ENCODE data around the gene KAZN. TPM values are rescaled to one million over a fixed set of nuclear protein-coding genes. Genes with fewer than 3 reads are reported as not detected.
"Not testable (repeated sequence)": the region's sequence is repeated elsewhere in the genome, so short reads cannot be mapped to it uniquely, and the experiment has no call there.

Gene KAZN
- total RNA-seq, 1 donor from 2014 or later = 4.3 TPM

- intact Hi-C loops (cut with DNase I) = no loop called here
- no peak for ATAC-seq
- DNase-seq (ENCODE audit: missing footprints) = peak; percentile 13
Measured at GRCh38 chr1:15023976-15024375, 425.5 kb downstream of the KAZN start.

GRCh38 chr1:15026117-15026489, 427.6 kb downstream of the KAZN start:
- DNase-seq (ENCODE audit: missing footprints) (peak; percentile 4), ATAC-seq (no peak)
- intact Hi-C loops (cut with DNase I) = loop anchor here (2.0 kb wide), 1 partner anchor 101 kb away; no protein-coding TSS in a partner anchor

GRCh38 chr1:15027515-15027986, 429.1 kb downstream of the KAZN start:
- peak; percentile 70 for ATAC-seq
- DNase-seq (ENCODE audit: missing footprints) = peak; percentile 60
- intact Hi-C loops (cut with DNase I) = loop anchor here (1.0 to 2.0 kb wide), 2 partner anchors 103 to 112 kb away; no protein-coding TSS in a partner anchor

GRCh38 chr1:15028102-15028501, 429.6 kb downstream of the KAZN start:
- DNase-seq (ENCODE audit: missing footprints) (peak; percentile 70), ATAC-seq (peak; percentile 62)
- intact Hi-C loops (cut with DNase I) = no loop called here

- intact Hi-C loops (cut with DNase I) = no loop called here
- DNase-seq (ENCODE audit: missing footprints) (no peak), ATAC-seq (no peak)
Measured at GRCh38 chr1:15028616-15029015, 430.1 kb downstream of the KAZN start.

GRCh38 chr1:15029036-15029435, 430.6 kb downstream of the KAZN start:
- no peak for ATAC-seq
- DNase-seq (ENCODE audit: missing footprints) = peak; percentile 9
- intact Hi-C loops (cut with DNase I) = no loop called here

- intact Hi-C loops (cut with DNase I) = no loop called here
- DNase-seq (ENCODE audit: missing footprints) (peak; percentile 50), ATAC-seq (no peak)
Measured at GRCh38 chr1:15029786-15030185, 431.3 kb downstream of the KAZN start.

GRCh38 chr1:15031251-15031933, 432.9 kb downstream of the KAZN start:
- DNase-seq (ENCODE audit: missing footprints) (no peak), ATAC-seq (no peak)
- intact Hi-C loops (cut with DNase I) = no loop called here

- intact Hi-C loops (cut with DNase I) = no loop called here
- ATAC-seq (no peak), DNase-seq (ENCODE audit: missing footprints) (no peak)
Measured at GRCh38 chr1:15033264-15033663, 434.8 kb downstream of the KAZN start.

- ATAC-seq (no peak), DNase-seq (ENCODE audit: missing footprints) (no peak)
- intact Hi-C loops (cut with DNase I) = no loop called here
Measured at GRCh38 chr1:15034656-15035055, 436.2 kb downstream of the KAZN start.

GRCh38 chr1:15035236-15035635, 436.8 kb downstream of the KAZN start:
- intact Hi-C loops (cut with DNase I) = no loop called here
- DNase-seq (ENCODE audit: missing footprints) (no peak), ATAC-seq (no peak)

- DNase-seq (ENCODE audit: missing footprints) (no peak), ATAC-seq (no peak)
- intact Hi-C loops (cut with DNase I) = no loop called here
Measured at GRCh38 chr1:15036101-15036500, 437.6 kb downstream of the KAZN start.

GRCh38 chr1:15038232-15039016, 439.9 kb downstream of the KAZN start:
- no peak for ATAC-seq
- intact Hi-C loops (cut with DNase I) = no loop called here
- no peak for DNase-seq (ENCODE audit: missing footprints)

GRCh38 chr1:15039017-15039648, 440.6 kb downstream of the KAZN start:
- no peak for ATAC-seq

GRCh38 chr1:15039901-15040300, 441.4 kb downstream of the KAZN start:
- intact Hi-C loops (cut with DNase I) = loop anchor here (10.0 kb wide), 1 partner anchor 1375 kb away; no protein-coding TSS in a partner anchor
- no peak for ATAC-seq
- no peak for DNase-seq (ENCODE audit: missing footprints)

More at GRCh38 chr1:15039017-15039648, 440.6 kb downstream of the KAZN start:
- intact Hi-C loops (cut with DNase I) = no loop called here
- no peak for DNase-seq (ENCODE audit: missing footprints)

GRCh38 chr1:15040685-15041084, 442.2 kb downstream of the KAZN start:
- intact Hi-C loops (cut with DNase I) = loop anchor here (10.0 kb wide), 1 partner anchor 1376 kb away; no protein-coding TSS in a partner anchor
- DNase-seq (ENCODE audit: missing footprints); ATAC-seq: not testable (repeated sequence)

- ATAC-seq = no peak
- intact Hi-C loops (cut with DNase I) = loop anchor here (10.0 kb wide), 1 partner anchor 1378 kb away; no protein-coding TSS in a partner anchor
- DNase-seq (ENCODE audit: missing footprints) = no peak
Measured at GRCh38 chr1:15042866-15043265, 444.4 kb downstream of the KAZN start.

- ATAC-seq = no peak
- intact Hi-C loops (cut with DNase I) = loop anchor here (2.0 to 10.0 kb wide), 2 partner anchors 1079 to 1379 kb away; no protein-coding TSS in a partner anchor
Measured at GRCh38 chr1:15043934-15044333, 445.4 kb downstream of the KAZN start.

GRCh38 chr1:15045123-15045522, 446.6 kb downstream of the KAZN start:
- intact Hi-C loops (cut with DNase I) = loop anchor here (2.0 to 10.0 kb wide), 4 partner anchors 268 to 1380 kb away; no protein-coding TSS in a partner anchor
- DNase-seq (ENCODE audit: missing footprints) = no peak
- no peak for ATAC-seq

More at GRCh38 chr1:15043934-15044333, 445.4 kb downstream of the KAZN start:
- DNase-seq (ENCODE audit: missing footprints) = no peak
